GM12878 (cell line): ENCODE measurements around the gene TNRC6B. TPM values are rescaled to one million over a fixed set of nuclear protein-coding genes. Genes with fewer than 3 reads are reported as not detected.

ENCODE experiments used
- ATAC-seq: fragments of 200-7000 bp; cut with Tn5 transposase; 3 replicates; pipeline ENCODE4 v1.9.1; 2020; ENCODE audit warnings: mild to moderate bottlenecking, moderate library complexity
- BruUV-seq: library from RNA; stranded (reverse); fragments of 400-500 nt; replicated peaks from 2 replicates; lab custom pipeline; 2021; lab: Mats Ljungman, UMichigan
- CTCF ChIA-PET: fragments of 300-600 bp; sonication (Branson Sonifier 250); formaldehyde crosslinking; extraction: SDS; loops from one replicate; lab custom pipeline; 2021; ENCODE audit warnings: inconsistent platforms; lab: Yijun Ruan, JAX
- POLR2A ChIA-PET: fragments of 350-600 bp; formaldehyde crosslinking; extraction: SDS; loops from one replicate; lab custom pipeline; 2021; ENCODE audit warnings: inconsistent platforms; lab: Charles Lee
- RAD21 ChIA-PET: fragments of 300-600 bp; sonication (Branson Sonifier 250); formaldehyde crosslinking; loops from one replicate; lab custom pipeline; 2023; ENCODE audit warnings: antibody characterized with exemption; ENCODE audit not compliant: unreplicated experiment; lab: Charles Lee
- SMC1A ChIA-PET: fragments of 300-600 bp; sonication (Branson Sonifier 250); formaldehyde crosslinking; loops from one replicate; lab custom pipeline; 2023; ENCODE audit not compliant: unreplicated experiment, uncharacterized antibody; lab: Charles Lee
- DNase-seq: peaks from one replicate; pipeline ENCODE4 v3.0.0-alpha.2; 2011; ENCODE audit warnings: low read depth, low spot score
- FAIRE-seq: peaks from 3 replicates; lab custom pipeline; 2011; peaks lifted over from hg19 to GRCh38; lab: Jason Lieb, UNC
- H2AFZ ChIP-seq: 2 replicates; pipeline ENCODE4 v1.6.0; 2011; ENCODE audit warnings: low read depth, low read length, control low read depth; ENCODE audit not compliant: control insufficient read depth
- H3K27ac ChIP-seq: 2 replicates; pipeline ENCODE4 v1.5.1; 2011; ENCODE audit warnings: control low read depth; ENCODE audit not compliant: control insufficient read depth, insufficient read depth
- H3K27me3 ChIP-seq, 2 experiments: replicated peaks in 1 of 2; 2 replicates each; pipeline versions ENCODE4 v1.6.0 to v1.6.1; 2011; ENCODE audit warnings: low read length in 1 of 2; ENCODE audit not compliant: control insufficient read depth in 2 of 2, insufficient read depth in 2 of 2
- H3K36me3 ChIP-seq, 2 experiments: 2 replicates each; pipeline ENCODE4 v1.5.1; 2011; ENCODE audit warnings: low read length in 1 of 2; ENCODE audit not compliant: control insufficient read depth in 2 of 2, insufficient read depth in 2 of 2
- H3K4me1 ChIP-seq: 2 replicates; pipeline ENCODE4 v1.6.1; 2011; ENCODE audit warnings: mild to moderate bottlenecking, low read length, moderate library complexity, mixed read lengths; ENCODE audit not compliant: control insufficient read depth, insufficient read depth
- H3K4me2 ChIP-seq: 2 replicates; pipeline ENCODE4 v1.6.0; 2011; ENCODE audit warnings: control low read depth; ENCODE audit not compliant: control insufficient read depth, insufficient read depth
- H3K4me3 ChIP-seq: fragments of 200-600 bp; sonication (generic); 2 replicates; pipeline ENCODE4 v1.5.1; 2016
- H3K79me2 ChIP-seq: 2 replicates; pipeline ENCODE4 v1.6.0; 2011; ENCODE audit warnings: low read length; ENCODE audit not compliant: control insufficient read depth, insufficient read depth
- H3K9ac ChIP-seq: 2 replicates; pipeline ENCODE4 v1.8.0; 2011; ENCODE audit warnings: low read length, control low read depth, mixed read lengths; ENCODE audit not compliant: control insufficient read depth, insufficient read depth
- H3K9me3 ChIP-seq: replicated peaks from 3 replicates; pipeline ENCODE4 v1.5.1; 2011; ENCODE audit warnings: mild to moderate bottlenecking, low read length; ENCODE audit not compliant: control insufficient read depth, insufficient read depth
- H4K20me1 ChIP-seq: 2 replicates; pipeline ENCODE4 v1.6.0; 2011; ENCODE audit not compliant: control insufficient read depth, insufficient read depth
- HDAC2 ChIP-seq: fragments of 200-600 bp; sonication (generic); IDR thresholded peaks from 2 replicates; pipeline ENCODE4 v1.6.1; 2017
- MTA3 ChIP-seq: IDR thresholded peaks from 2 replicates; pipeline ENCODE4 v1.6.1; 2012; ENCODE audit warnings: low read length, inconsistent platforms, borderline replicate concordance
- RCOR1 ChIP-seq: conservative IDR thresholded peaks from 2 replicates; pipeline ENCODE4 v1.6.1; 2012; ENCODE audit warnings: low read depth, low read length, improper control_type of control experiment
- TCF3 ChIP-seq: IDR thresholded peaks from 2 replicates; pipeline ENCODE4 v1.6.1; 2012; ENCODE audit warnings: low read depth, mild to moderate bottlenecking, low read length, borderline replicate concordance; ENCODE audit not compliant: insufficient read depth
- ZNF622 ChIP-seq: fragments of 450-650 bp; IDR thresholded peaks from 2 replicates; pipeline ENCODE4 v1.6.1; 2017; ENCODE audit warnings: mild to moderate bottlenecking, inconsistent platforms
- WGBS: methylation state at CpG from one replicate; pipeline ENCODE4 v1.1.6; 2016; ENCODE audit warnings: low lambda C conversion rate; ENCODE audit not compliant: insufficient replicate concordance, insufficient coverage; ENCODE audit errors: missing lambda C conversion rate; 5-methylcytosine and 5-hydroxymethylcytosine counted together
- in situ Hi-C: fragments of 300-500 bp; cut with MboI; formaldehyde crosslinking; loops from 9 replicates; pipeline ENCODE4 v1.14.3; 2018; ENCODE audit warnings: mixed read lengths
- intact Hi-C: fragments of 100-400 bp; cut with micrococcal nuclease; formaldehyde crosslinking; loops from one replicate; pipeline ENCODE4 v1.14.2; 2022; ENCODE audit not compliant: unreplicated experiment
- polyA plus RNA-seq, 11 experiments: library from polyadenylated mRNA; depleted of rRNA in 4 of 11; unstranded in 6 of 11; stranded (reverse) in 5 of 11; fragments of >200 nt; fragmentation: Nextera tagmentation in 4 of 11; fragmentation: Illumina TruSeq in 1 of 11; extraction: Ambion mirVana in 4 of 11; extraction: Trizol in 1 of 11; gene quantifications; 1 replicate in 1 of 11; 2 replicates in 10 of 11; pipeline versions ENCODE4 v1.2.1 to v1.2.3, GENCODE V29; 2011 to 2016; ENCODE audit warnings: inconsistent platforms in 2 of 11, missing spikeins in 2 of 11, low read depth in 1 of 11
- total RNA-seq, 4 experiments: library from RNA; depleted of rRNA in 3 of 4; stranded (reverse); fragments of >200 nt in 3 of 4; fragmentation: Illumina TruSeq in 1 of 4; extraction: Trizol in 1 of 4; gene quantifications; 2 replicates each; pipeline versions ENCODE4 v1.2.1 to v1.2.3, GENCODE V29; 2013 to 2021
- TF ChIP-seq, protein P1 (sequence below): fragments of 450-650 bp; IDR thresholded peaks from 2 replicates; pipeline ENCODE4 v1.6.1; 2017; ENCODE audit warnings: mild to moderate bottlenecking, moderate library complexity

TNRC6B gene
- total and polyA plus RNA-seq, 10 of the 15 experiments (the other 5 are each of a cell fraction or from before 2014, with no cell fraction given), result 3.6 to 32.8 (median 16.4) TPM

DNA sequence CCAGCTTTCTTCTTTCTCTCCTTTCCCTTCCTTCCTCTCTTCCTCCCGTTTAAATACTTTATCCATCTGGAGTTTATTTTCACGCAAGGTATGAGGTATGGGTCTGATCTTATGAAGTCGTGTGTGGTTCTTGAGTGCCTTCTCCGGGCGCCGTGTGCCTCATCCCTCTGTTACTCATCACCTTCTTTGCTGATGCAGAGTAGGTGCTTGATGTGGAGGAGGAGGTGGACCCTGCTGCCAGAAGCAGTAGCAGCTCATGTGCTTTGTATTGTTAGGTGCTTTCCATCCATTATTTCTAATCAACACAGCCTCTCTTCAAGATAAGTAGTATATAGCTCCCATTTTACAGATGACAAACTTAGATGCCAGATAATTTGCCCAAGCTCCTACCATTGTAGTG is 47.0 kb downstream of the TNRC6B start:
- H3K79me2 ChIP-seq, result peaks cover 29% of the 10 kb centered on the region
- H3K4me3 ChIP-seq, result no peak overlapping the region
- H3K36me3 ChIP-seq, result 0 out of 4 replicates have a peak, but pooled peaks cover 0 to 3% of the 10 kb centered on the region in 2 experiments
- ChIA-PET SMC1A (interaction anchor here (1.2 to 1.6 kb wide), 3 partner anchors 9 to 25 kb away, joined by 3 to 9 read pairs (median 4); no protein-coding TSS in a partner anchor), POLR2A (no interaction called here), RAD21 (interaction anchor here (2.1 kb wide), 1 partner anchor 9 kb away, joined by 5 read pairs; no protein-coding TSS in a partner anchor)
- H3K4me1 ChIP-seq, result no peaks in the 10 kb centered on the region
- ATAC-seq (no peak), FAIRE-seq (no peak)
- H3K27me3 ChIP-seq, result no peaks in the 10 kb centered on the region
- H4K20me1 ChIP-seq, result no peaks in the 10 kb centered on the region; the same call in 1 of the 2 replicates
- H3K27ac ChIP-seq, result no peak overlapping the region
- H3K9ac ChIP-seq, result no peak overlapping the region
- TF ChIP-seq RCOR1 (no peak), HDAC2 (no peak), MTA3 (no peak), TCF3 (no peak), ZNF622 (no peak)
- TF ChIP-seq, protein P1, sequence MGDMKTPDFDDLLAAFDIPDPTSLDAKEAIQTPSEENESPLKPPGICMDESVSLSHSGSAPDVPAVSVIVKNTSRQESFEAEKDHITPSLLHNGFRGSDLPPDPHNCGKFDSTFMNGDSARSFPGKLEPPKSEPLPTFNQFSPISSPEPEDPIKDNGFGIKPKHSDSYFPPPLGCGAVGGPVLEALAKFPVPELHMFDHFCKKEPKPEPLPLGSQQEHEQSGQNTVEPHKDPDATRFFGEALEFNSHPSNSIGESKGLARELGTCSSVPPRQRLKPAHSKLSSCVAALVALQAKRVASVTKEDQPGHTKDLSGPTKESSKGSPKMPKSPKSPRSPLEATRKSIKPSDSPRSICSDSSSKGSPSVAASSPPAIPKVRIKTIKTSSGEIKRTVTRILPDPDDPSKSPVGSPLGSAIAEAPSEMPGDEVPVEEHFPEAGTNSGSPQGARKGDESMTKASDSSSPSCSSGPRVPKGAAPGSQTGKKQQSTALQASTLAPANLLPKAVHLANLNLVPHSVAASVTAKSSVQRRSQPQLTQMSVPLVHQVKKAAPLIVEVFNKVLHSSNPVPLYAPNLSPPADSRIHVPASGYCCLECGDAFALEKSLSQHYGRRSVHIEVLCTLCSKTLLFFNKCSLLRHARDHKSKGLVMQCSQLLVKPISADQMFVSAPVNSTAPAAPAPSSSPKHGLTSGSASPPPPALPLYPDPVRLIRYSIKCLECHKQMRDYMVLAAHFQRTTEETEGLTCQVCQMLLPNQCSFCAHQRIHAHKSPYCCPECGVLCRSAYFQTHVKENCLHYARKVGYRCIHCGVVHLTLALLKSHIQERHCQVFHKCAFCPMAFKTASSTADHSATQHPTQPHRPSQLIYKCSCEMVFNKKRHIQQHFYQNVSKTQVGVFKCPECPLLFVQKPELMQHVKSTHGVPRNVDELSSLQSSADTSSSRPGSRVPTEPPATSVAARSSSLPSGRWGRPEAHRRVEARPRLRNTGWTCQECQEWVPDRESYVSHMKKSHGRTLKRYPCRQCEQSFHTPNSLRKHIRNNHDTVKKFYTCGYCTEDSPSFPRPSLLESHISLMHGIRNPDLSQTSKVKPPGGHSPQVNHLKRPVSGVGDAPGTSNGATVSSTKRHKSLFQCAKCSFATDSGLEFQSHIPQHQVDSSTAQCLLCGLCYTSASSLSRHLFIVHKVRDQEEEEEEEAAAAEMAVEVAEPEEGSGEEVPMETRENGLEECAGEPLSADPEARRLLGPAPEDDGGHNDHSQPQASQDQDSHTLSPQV, result no peak
- TF ChIP-seq, all 136 proteins: peak for 0
- no TSS peak for BruUV-seq
- intact Hi-C loops, result no loop called here
- WGBS, result 92% methylated on average over 6 of the region's 6 CpGs
- Histone ChIP-seq H3K4me2 (no peak overlapping the region), H2AFZ (no peak overlapping the region), H3K9me3 (no peaks in the 10 kb centered on the region)
- CTCF ChIA-PET, result interaction anchor here (0.6 to 0.9 kb wide), 2 partner anchors 10 to 345 kb away, joined by 3 read pairs; no protein-coding TSS in a partner anchor
- in situ Hi-C loops, result no loop called here
- DNase-seq, result no peak
